K562 (cell line): ENCODE measurements around the gene CERS6. TPM values are rescaled to one million over a fixed set of nuclear protein-coding genes. Genes with fewer than 3 reads are reported as not detected.

Experiments
- ATAC-seq: fragments of 200-7000 bp; cut with Tn5 transposase; 3 replicates; pipeline ENCODE4 v1.9.1; 2020; ENCODE audit warnings: moderate library complexity
- BruUV-seq: library from RNA; stranded (reverse); fragments of 400-500 nt; replicated peaks from 2 replicates; lab custom pipeline; 2021; lab: Mats Ljungman, UMichigan
- CTCF ChIA-PET: fragments of 300-600 bp; formaldehyde crosslinking; extraction: SDS; loops from one replicate; lab custom pipeline; 2021; ENCODE audit warnings: low intra/inter-chr PET ratio; lab: Yijun Ruan, JAX
- POLR2A ChIA-PET: fragments of 300-600, 350-650 bp; sonication (Branson Sonifier 250); formaldehyde crosslinking; extraction: SDS; loops from one replicate; lab custom pipeline; 2021; ENCODE audit warnings: antibody characterized with exemption, inconsistent platforms; lab: Yijun Ruan, JAX
- DNase-seq, 4 experiments: peaks; one replicate each; pipeline versions ENCODE4 v3.0.0 to v3.0.0-alpha.2; 2011 to 2018; ENCODE audit warnings: low spot score in 3 of 4, mixed read lengths in 3 of 4; ENCODE audit errors: extremely low read depth in 1 of 4
- FAIRE-seq: peaks from 2 replicates; lab custom pipeline; 2011; peaks lifted over from hg19 to GRCh38; lab: Jason Lieb, UNC
- H2AFZ ChIP-seq: 2 replicates; pipeline ENCODE4 v1.6.0; 2011; ENCODE audit warnings: low read depth, low read length, control low read depth, inconsistent platforms
- H3K27ac ChIP-seq: fragments of 200-600 bp; 3 replicates; pipeline ENCODE4 v1.8.0; 2011; ENCODE audit warnings: low read depth, mild to moderate bottlenecking, control low read depth, inconsistent platforms, low read length, moderate library complexity, mixed read lengths; ENCODE audit errors: extremely low read depth
- H3K27me3 ChIP-seq, 2 experiments: fragments of 300-600 bp in 1 of 2; 2 replicates in 1 of 2; 3 replicates in 1 of 2; pipeline versions ENCODE4 v1.6.0 to v1.8.0; 2011; ENCODE audit warnings: inconsistent platforms in 2 of 2, low read length in 2 of 2, mild to moderate bottlenecking in 1 of 2, mixed read lengths in 1 of 2, moderate library complexity in 1 of 2; ENCODE audit not compliant: control insufficient read depth in 2 of 2, insufficient read depth in 2 of 2
- H3K36me3 ChIP-seq: fragments of 300-600 bp; 3 replicates; pipeline ENCODE4 v1.8.0; 2011; ENCODE audit warnings: mild to moderate bottlenecking, low read length, inconsistent platforms; ENCODE audit not compliant: control insufficient read depth, insufficient read depth
- H3K4me1 ChIP-seq, 2 experiments: fragments of 200-600 bp in 1 of 2; replicated peaks in 1 of 2; 2 replicates in 1 of 2; 3 replicates in 1 of 2; pipeline versions ENCODE4 v1.5.1 to v1.8.0; 2011; ENCODE audit warnings: inconsistent platforms in 2 of 2, low read length in 2 of 2, mild to moderate bottlenecking in 1 of 2, mixed read lengths in 1 of 2, moderate library complexity in 1 of 2; ENCODE audit not compliant: control insufficient read depth in 2 of 2, insufficient read depth in 2 of 2
- H3K4me2 ChIP-seq: 2 replicates; pipeline ENCODE4 v1.6.1; 2011; ENCODE audit warnings: low read length, control low read depth, inconsistent platforms, mixed read lengths; ENCODE audit not compliant: insufficient read depth
- H3K4me3 ChIP-seq: fragments of 200-600 bp; sonication (generic), shearing (Covaris generic); 2 replicates; pipeline ENCODE4 v1.5.1; 2016; ENCODE audit warnings: control low read depth, inconsistent platforms
- H3K79me2 ChIP-seq: fragments of 200-600 bp; 3 replicates; pipeline ENCODE4 v1.8.0; 2011; ENCODE audit warnings: low read length, inconsistent platforms; ENCODE audit not compliant: control insufficient read depth, insufficient read depth
- H3K9ac ChIP-seq, 2 experiments: 2 replicates each; pipeline versions ENCODE4 v1.6.0 to v1.6.1; 2011; ENCODE audit warnings: low read depth in 2 of 2, low read length in 2 of 2, control low read depth in 1 of 2, inconsistent platforms in 1 of 2, mild to moderate bottlenecking in 1 of 2, mixed read lengths in 1 of 2; ENCODE audit not compliant: insufficient read depth in 1 of 2
- H3K9me1 ChIP-seq: one replicate; pipeline ENCODE4 v1.6.0; 2011; ENCODE audit warnings: inconsistent platforms, mild to moderate bottlenecking, low read length, moderate library complexity; ENCODE audit not compliant: control insufficient read depth, insufficient read depth
- H3K9me3 ChIP-seq: replicated peaks from 2 replicates; pipeline ENCODE4 v1.5.1; 2011; ENCODE audit warnings: low read depth, low read length, inconsistent platforms; ENCODE audit not compliant: control insufficient read depth, insufficient read depth
- H4K20me1 ChIP-seq: replicated peaks from 2 replicates; pipeline ENCODE4 v1.6.1; 2011; ENCODE audit warnings: low read length, inconsistent platforms, mixed read lengths; ENCODE audit not compliant: control insufficient read depth, insufficient read depth
- C11orf30 ChIP-seq: fragments of 450-650 bp; IDR thresholded peaks from 2 replicates; pipeline ENCODE4 v1.6.1; 2016; ENCODE audit warnings: low read depth, mild to moderate bottlenecking
- CREB1 ChIP-seq, 2 experiments: sonication (generic) in 1 of 2; formaldehyde crosslinking in 1 of 2; IDR thresholded peaks; 2 replicates each; pipeline versions ENCODE4 v1.6.1 to v1.8.0; 2012 to 2022; ENCODE audit warnings: inconsistent platforms in 1 of 2, mild to moderate bottlenecking in 1 of 2, missing genetic modification reagents in 1 of 2, moderate library complexity in 1 of 2
- FUS ChIP-seq: fragments of 200-400 bp; formaldehyde crosslinking; optimal IDR thresholded peaks from 2 replicates; pipeline ENCODE3; 2017; ENCODE audit warnings: low read depth, low read length
- MAFF ChIP-seq: IDR thresholded peaks from 2 replicates; pipeline ENCODE4 v1.6.1; 2012; ENCODE audit warnings: low read length, improper control_type of control experiment
- MAFG ChIP-seq: fragments of 450-650 bp; conservative IDR thresholded peaks from 2 replicates; pipeline ENCODE4 v1.6.1; 2016; ENCODE audit warnings: missing genetic modification characterization, missing compliant biosample characterization
- MAFK ChIP-seq: IDR thresholded peaks from 2 replicates; pipeline ENCODE4 v1.6.1; 2011; ENCODE audit warnings: low read length, improper control_type of control experiment
- SNIP1 ChIP-seq: fragments of 450-650 bp; IDR thresholded peaks from 2 replicates; pipeline ENCODE4 v1.7.1; 2017; ENCODE audit warnings: low read depth, mild to moderate bottlenecking
- TAL1 ChIP-seq: fragments of 450-650 bp; IDR thresholded peaks from 2 replicates; pipeline ENCODE4 v1.6.1; 2016; ENCODE audit warnings: mild to moderate bottlenecking
- ZNF239 ChIP-seq: fragments of 250-450 bp; sonication (Bioruptor Pico); IDR thresholded peaks from 2 replicates; pipeline ENCODE4 v1.4.0; 2020; ENCODE audit warnings: mild to moderate bottlenecking
- ZNF316 ChIP-seq: fragments of 450-650 bp; IDR thresholded peaks from 2 replicates; pipeline ENCODE4 v1.6.1; 2016
- WGBS: fragments of 100-300 bp; shearing (Covaris generic); methylation state at CpG from one replicate; pipeline ENCODE4 v1.1.6; 2016; ENCODE audit warnings: low coverage, mixed read lengths; ENCODE audit not compliant: insufficient coverage; ENCODE audit errors: missing lambda C conversion rate; 5-methylcytosine and 5-hydroxymethylcytosine counted together
- in situ Hi-C: fragments of 300-500 bp; cut with MboI; formaldehyde crosslinking; loops from 4 replicates; pipeline ENCODE4 v1.15.0; 2018; ENCODE audit warnings: inconsistent platforms, mixed read lengths
- intact Hi-C: fragments of 100-400 bp; cut with micrococcal nuclease; formaldehyde crosslinking; loops from 2 replicates; pipeline ENCODE4 v1.14.2; 2022
- polyA plus RNA-seq, 8 experiments: library from polyadenylated mRNA; depleted of rRNA in 4 of 8; stranded (reverse) in 5 of 8; unstranded in 3 of 8; fragments of >200 nt; fragmentation: Nextera tagmentation in 2 of 8; fragmentation: Illumina TruSeq in 1 of 8; extraction: Ambion mirVana in 2 of 8; extraction: Trizol in 1 of 8; gene quantifications; 2 replicates each; pipeline versions ENCODE4 v1.2.1 to v1.2.3, GENCODE V29; 2011 to 2014; ENCODE audit warnings: inconsistent platforms in 1 of 8, missing spikeins in 1 of 8
- total RNA-seq, 7 experiments: library from RNA; depleted of rRNA in 6 of 7; stranded (reverse); fragments of >200 nt in 6 of 7; fragmentation: Illumina TruSeq in 2 of 7; extraction: Trizol in 2 of 7; gene quantifications; 2 replicates each; pipeline versions ENCODE4 v1.2.1 to v1.2.3, GENCODE V29; 2011 to 2021; ENCODE audit warnings: low replicate concordance in 1 of 7
- TF ChIP-seq, protein P1 (sequence below): conservative IDR thresholded peaks from 2 replicates; pipeline ENCODE4 v1.6.1; 2011; ENCODE audit warnings: low read depth, mild to moderate bottlenecking, low read length; ENCODE audit not compliant: control insufficient read depth

Gene CERS6
- total and polyA plus RNA-seq, 9 of the 15 experiments (the other 6 are each of a cell fraction or from before 2014, with no cell fraction given), result 1.6 to 13.6 (median 11.4) TPM

DNA sequence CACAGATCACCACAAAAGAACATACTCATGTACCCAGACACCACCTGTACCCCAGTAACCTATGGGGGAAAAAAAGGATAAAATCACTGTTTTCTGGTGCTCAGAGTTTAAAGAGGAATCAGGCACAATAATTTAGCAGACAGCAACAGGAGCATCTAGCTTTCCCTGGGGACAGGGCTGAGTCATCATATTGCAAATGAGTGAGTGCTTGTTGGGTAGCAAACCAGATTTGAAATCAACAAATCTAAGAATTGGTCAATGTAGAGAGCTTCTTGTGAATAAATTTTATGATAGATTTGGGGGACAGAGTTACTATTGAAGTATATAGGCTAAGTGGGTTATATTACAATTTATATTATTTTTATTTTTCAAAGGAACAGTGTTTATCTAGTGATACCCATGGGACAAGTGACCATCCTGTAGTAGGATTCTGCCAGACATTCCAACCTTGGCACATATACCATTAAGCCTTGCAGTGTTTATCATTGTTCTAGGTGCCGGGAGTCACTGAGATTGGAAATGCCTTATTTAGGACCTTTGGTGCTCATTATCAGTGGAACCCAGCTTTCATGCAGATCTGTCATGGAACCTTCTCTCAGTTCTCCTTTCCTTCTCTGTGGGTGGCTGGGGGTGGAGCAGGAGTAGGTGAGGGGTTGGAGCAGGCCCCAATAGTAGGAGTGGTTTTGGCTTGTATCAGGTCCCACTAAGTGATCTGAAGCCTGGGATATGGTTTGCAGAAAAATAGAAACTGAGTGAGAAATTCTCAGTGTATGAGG is 117.2 kb downstream of the CERS6 start:
- intact Hi-C loops (no loop called here), in situ Hi-C loops (no loop called here)
- Histone ChIP-seq H3K4me1 (0 out of 5 replicates have a peak, but pooled peaks cover 0 to 7% of the 10 kb centered on the region in 2 experiments), H3K79me2 (no peaks in the 10 kb centered on the region), H3K9me3 (no peaks in the 10 kb centered on the region), H4K20me1 (no peaks in the 10 kb centered on the region), H3K9me1 (no peaks in the 10 kb centered on the region), H2AFZ (no peak overlapping the region), H3K27me3 (no peaks in the 10 kb centered on the region; a peak in 1 of 5 replicates), H3K36me3 (no peaks in the 10 kb centered on the region), H3K4me2 (no peak overlapping the region), H3K4me3 (no peak overlapping the region), H3K27ac (no peak overlapping the region), H3K9ac (no peak overlapping the region)
- WGBS, result 6% methylated on average over 1 of the region's 1 CpG
- TF ChIP-seq CREB1 (IDR thresholded peaks at IDR 0.05), result no peak
- TF ChIP-seq CREB1 (CRISPR knock-in tag; IDR thresholded peaks at IDR 0.05), result no peak
- peak; percentile 91 for TF ChIP-seq ZNF239 (CRISPR knock-in tag)
- peak; percentile 82 for TF ChIP-seq ZNF316
- TF ChIP-seq MAFG, result peak; percentile 62
- no peak for TF ChIP-seq SNIP1
- TF ChIP-seq C11orf30, result peak; percentile 70; the same call in 1 of the 2 replicates
- peak; percentile 21; the same call in 1 of the 2 replicates for TF ChIP-seq MAFK
- TF ChIP-seq FUS, result no peak
- TF ChIP-seq, protein P1, sequence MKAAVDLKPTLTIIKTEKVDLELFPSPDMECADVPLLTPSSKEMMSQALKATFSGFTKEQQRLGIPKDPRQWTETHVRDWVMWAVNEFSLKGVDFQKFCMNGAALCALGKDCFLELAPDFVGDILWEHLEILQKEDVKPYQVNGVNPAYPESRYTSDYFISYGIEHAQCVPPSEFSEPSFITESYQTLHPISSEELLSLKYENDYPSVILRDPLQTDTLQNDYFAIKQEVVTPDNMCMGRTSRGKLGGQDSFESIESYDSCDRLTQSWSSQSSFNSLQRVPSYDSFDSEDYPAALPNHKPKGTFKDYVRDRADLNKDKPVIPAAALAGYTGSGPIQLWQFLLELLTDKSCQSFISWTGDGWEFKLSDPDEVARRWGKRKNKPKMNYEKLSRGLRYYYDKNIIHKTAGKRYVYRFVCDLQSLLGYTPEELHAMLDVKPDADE, result no peak
- peak; percentile 12; the same call in 1 of the 2 replicates for TF ChIP-seq TAL1
- 0 out of 2 replicates have a peak, but pooled peaks have one; percentile 20 for TF ChIP-seq MAFF
- ChIA-PET CTCF (no interaction called here), POLR2A (interaction anchor here (0.5 kb wide), 1 partner anchor 171 kb away, joined by 3 read pairs; no protein-coding TSS in a partner anchor)
- FAIRE-seq (no peak), ATAC-seq (no peak; the same call in 2 of the 3 replicates), DNase-seq (peak in 1 of 4 experiments; percentile 24)
- BruUV-seq, result no TSS peak
